MV-4-11 (cell line): ENCODE results near the gene CCDC117.
"Not testable (repeated sequence)": the region's sequence is repeated elsewhere in the genome, so short reads cannot be mapped to it uniquely, and the experiment has no call there.

Source experiments
- DNase-seq: peaks from one replicate; lab custom pipeline; 2025; lab: John Stamatoyannopoulos, UW

CCDC117 gene, protein sequence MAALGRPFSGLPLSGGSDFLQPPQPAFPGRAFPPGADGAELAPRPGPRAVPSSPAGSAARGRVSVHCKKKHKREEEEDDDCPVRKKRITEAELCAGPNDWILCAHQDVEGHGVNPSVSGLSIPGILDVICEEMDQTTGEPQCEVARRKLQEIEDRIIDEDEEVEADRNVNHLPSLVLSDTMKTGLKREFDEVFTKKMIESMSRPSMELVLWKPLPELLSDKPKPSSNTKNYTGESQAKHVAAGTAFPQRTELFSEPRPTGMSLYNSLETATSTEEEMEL

DNA sequence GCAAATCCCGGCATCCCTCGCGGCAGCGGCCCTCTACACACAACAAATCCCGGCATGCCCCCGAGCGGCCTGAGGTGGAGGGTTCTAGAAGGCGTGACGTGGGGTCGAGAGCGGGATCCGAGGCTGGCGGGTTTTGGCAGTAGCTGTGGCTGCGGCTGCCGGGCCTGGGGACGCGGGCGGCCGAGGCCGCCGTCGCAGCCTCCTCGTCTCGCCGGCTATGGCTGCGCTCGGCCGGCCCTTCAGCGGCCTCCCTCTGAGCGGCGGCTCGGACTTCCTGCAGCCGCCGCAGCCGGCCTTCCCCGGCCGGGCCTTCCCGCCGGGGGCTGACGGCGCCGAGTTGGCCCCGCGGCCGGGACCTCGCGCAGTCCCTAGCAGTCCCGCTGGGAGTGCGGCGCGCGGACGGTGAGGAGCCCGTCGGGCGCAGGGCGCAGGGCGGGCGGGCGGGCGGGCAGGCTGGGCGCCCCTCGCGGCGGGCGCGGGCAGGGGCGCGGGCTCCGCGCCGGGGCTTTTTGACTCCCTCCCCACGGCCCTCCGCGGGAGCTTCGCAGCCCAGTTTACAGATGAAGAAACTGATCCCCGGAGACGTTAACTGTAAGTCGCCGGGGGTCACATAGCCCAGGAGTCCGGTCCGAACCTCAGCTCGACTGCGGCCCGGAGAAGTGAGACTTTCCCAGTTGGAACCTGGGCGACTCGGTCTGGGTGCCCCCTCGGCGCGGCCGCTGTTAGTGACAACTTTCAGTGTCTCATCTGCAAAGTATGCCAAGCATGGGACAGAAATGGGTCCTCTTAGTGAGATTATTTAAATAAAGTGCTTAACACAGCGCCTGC is at the start of gene CCDC117:
Gene CCDC117 (plus strand): TSS at position 63 of the 828 bp plus-strand sequence. CDS start 155 bp downstream, at position 218.
- DNase-seq = peak; percentile 92

DNA sequence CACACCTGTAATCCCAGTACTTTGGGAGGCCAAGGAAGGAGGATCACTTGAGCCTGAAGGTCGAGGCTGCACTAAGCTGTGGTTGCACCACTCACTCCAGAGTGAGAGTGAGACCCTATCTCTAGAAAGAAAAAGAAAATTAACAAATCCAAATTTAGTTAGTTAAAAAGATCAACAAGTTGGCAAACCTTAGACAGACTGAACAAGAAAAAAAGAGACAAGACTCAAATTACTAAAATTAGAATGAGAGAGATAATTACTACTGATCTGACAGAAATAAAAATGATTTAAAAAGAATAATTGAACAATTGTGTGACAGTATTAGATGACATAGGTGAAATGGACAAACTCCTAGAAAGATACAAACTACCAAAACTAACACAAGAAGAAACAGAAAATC is 44.5 kb upstream of the CCDC117 start:
- DNase-seq = no peak

DNA sequence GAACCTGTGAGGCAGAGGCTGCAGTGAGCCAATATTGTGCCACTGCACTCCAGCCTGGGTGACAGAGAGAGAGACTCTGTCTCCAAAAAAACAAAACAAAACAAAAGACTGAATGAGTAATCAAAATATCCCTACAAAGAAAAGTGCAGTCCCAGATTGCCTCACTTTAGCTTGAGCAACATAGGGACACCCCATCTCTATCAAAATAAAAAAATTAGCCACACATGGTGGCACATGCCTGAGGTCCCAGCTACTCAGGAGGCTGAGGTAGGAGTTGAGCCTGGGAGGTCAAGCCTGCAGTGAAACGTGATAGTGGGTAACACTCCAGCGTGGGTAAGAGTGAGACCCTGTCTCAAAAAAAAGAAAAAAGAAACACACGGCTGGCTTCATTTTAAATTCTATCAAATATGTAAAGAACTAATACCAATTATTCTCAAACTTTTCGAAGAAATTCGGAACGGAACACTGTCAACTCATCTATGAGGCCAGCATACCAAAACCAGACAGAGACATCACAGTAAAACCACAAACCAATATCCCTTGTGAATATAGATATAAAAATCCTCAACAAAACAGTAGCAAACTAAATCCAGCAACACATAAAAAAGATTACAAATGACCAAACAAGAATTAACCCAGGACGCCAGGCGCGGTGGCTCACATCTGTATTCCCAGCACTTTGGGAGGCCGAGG is 43.7 kb upstream of the CCDC117 start:
- DNase-seq = no peak

DNA sequence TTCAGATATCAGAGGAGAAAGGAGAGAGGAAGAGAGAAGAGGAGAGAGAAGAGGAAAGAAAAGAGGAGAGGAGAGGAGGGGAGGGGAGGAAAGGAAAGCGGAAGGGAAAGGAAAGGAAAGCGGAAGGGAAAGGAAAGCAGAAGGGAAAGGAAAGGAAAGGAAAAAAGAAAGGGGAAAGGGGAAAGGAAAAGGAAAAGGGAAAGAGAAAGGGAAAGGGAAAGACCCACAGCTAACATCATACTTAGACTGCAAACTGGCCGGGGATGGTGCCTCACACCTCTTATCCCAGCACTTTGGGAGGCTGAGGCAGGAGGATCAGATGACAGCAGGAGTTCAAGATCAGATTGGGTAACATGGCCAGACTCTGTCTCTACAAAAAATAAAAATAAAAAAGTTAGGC is 42.3 kb upstream of the CCDC117 start:
- DNase-seq = no peak

DNA sequence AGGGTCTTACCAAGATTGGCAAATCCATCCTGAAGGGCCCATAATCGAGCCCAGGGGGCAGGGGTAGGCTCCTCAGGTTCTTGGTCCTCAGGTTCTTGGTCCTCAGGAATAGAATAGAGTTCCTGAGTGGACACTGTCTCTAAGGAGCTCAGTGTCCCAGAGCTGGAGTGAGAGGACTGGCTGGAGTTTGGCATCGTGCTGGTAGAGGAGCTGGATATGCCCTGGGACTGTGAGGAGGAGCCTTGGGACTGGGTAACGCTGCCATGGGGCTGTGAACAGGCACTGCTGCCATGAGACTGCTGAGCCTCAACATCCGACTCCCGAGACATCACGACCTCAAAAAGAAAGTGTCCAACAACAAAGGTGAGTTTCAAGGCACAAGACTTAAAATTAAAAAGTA is 38.1 kb upstream of the CCDC117 start:
- no peak for DNase-seq

DNA sequence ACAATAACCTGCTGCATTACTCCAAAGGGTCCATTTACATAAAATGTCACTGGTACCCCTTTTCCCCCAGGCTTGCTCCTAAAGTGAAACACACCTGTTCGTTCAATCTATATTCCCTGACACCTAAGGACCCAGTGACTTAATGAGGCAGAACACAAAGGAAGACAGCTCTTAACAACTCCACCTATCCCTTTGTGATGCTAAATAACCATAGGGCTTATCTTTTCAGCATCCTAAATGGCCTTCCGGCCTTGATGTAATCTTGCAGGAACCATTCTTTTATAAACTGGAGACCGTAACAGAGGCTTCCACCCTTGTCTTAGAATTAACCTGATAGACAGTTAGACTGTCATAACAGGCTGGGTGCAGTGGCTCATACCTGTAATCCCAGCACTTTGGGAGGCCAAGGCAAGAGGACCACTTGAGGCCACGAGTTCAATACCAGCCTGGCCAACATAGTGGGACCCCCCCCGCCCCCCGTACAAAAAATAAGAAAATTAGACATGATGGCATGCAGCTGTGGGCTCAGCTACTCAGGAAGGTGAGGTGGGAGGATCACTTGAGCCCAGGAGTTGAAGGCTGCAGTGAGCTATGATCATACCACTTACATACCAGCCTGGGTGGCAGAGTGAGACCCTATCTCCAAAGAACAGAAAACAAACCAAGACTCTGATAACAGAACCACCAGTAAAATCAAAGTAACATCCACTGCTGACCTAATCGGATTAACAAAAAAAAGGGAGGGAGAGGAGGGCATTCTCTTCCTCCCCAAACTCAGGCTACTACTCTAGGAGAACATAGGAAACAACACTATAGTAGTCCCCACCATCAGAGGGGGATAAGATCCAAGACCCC is 36.0 kb upstream of the CCDC117 start:
- DNase-seq = no peak

DNA sequence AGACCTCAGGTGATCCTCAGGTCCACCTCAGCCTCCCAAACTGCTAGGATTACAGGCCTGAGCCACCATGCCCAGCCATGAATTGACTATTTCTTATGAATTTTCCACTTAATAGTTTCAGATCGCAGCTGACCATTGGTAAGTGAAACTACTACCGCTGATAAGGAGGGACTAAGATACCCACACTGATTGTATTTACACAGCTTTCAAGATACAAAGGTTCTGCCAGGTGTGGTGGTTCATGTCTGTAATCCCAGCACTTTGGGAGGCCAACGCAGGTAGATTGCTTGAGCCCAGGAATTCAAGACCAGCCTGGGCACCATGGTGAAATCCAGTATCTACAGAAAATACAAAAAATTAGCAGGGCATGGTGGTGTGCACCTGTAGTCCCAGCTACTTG is 34.8 kb upstream of the CCDC117 start:
- DNase-seq = no peak

DNA sequence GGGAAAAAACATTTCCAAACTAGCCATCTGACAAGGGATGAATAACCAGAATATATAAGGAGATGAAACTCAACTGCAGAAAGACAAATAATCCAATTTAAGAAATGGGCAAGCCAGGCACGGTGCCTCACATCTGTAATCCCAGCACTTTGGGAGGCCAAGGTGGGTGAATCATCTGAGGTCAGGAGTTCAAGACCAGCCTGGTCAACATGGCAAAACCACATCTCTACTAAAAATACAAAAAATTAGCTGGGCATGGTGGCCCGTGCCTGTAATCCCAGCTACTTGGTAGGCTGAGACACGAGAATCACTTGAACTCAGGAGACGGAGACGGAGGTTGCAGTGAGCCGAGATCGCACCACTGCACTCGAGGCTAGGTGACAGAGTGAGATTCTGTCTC is 33.6 kb upstream of the CCDC117 start:
- DNase-seq = not testable (repeated sequence)

DNA sequence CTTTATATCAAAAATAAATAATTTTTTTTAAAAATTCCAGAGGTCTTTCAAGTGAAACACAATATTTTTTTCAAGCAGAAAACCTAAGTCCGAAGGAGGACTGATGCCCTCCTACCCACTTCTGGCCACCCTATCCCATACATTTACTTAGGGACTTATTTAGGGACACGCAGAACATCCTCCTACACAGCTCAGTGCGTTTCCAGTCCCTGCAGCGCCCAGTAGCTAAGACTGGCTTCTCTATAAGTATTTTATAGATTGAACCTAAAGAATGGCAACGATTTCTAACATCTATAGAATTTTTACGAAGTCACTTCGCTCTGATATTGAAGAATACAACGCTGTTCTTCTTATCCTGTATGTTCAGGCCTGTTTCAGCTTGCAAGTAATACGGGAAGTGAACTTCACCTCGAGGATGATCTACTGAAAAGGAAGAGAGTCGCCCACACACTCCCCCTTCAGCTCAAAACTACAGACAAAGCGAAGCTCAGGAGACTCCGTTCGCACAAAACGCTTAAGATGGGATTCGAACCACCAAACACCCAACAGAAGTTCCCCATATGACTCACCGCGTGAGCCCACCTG is 31.2 kb upstream of the CCDC117 start:
- no peak for DNase-seq

DNA sequence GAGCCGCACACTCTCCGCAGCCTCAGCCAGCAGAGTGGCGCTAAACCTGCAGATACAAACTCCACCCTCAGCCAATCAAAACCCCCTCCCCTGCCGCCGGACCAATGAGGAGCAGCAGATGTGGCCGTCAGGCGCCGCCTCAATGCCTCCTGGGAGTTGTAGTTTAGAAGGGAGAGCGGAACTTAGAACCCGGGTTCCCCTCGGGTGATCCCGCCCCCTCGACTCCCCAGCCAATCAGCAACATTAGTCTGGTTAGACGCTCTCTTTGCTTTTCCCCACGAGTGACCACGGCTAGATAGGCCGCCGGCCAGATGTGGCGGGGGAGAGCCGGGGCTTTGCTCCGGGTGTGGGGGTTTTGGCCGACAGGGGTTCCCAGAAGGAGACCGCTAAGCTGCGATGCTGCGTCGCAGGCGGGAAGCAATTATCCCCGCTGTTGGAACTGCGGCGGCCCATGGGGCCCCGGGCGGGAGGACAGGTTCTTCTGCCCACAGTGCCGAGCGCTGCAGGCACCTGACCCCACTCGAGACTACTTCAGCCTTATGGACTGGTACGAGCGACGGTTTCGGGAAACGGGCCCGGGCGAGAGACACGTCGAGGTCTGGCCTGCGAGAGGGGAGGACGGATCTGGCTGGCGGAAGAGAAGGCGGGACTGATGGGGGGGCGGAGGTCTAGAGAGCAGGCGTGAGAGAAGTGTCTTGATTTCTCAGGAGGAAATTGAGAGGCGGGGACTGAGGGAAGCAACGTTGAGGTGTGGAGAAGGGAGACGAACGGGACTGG is 30.5 kb upstream of the CCDC117 start, which contains the start of the genes CHEK2 and HSCB:
Gene CHEK2 (minus strand): TSS at position 36 of the 777 bp plus-strand sequence. CDS start 7,099 bp downstream, outside the sequence.
Gene HSCB (plus strand): TSS at position 255 of the 777 bp plus-strand sequence. CDS start 57 bp downstream, at position 312.
- DNase-seq = peak; percentile 99

DNA sequence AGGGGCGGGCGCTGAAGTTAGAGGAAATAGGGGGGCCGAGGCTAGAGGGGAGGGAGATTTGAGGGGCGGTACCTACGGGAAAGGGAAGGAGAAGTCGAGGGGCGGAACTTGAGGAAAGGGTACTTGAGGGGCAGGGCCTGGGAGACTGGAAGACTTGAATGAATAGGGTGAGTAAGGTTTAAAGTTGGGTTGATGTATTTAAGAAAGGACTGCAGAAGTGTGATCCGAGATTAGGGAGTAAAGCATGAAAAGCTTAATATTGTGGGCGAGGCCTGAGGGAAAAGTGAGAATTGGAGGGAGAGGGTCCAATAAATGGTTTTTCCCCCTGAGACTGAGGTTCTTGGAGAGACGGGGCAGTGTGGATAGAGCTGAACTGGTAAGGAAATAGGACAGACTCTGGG is 29.9 kb upstream of the CCDC117 start:
- DNase-seq = no peak

DNA sequence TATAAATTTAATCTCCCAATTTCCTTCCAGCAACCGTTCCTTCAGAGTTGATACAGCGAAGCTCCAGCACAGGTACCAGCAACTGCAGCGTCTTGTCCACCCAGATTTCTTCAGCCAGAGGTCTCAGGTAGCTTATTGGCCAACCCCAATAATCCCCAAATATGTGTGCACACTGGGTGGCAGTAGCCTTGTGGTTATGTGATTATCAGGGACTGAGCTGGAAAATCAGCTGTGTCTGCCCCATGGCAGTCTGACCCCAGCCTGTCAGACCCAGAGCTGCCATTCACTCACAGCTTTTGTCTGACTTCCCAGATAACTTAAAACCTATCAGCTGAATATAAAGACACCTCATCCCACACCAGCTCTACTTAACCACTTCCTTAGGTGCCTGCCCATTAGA is 28.6 kb upstream of the CCDC117 start:
- no peak for DNase-seq

DNA sequence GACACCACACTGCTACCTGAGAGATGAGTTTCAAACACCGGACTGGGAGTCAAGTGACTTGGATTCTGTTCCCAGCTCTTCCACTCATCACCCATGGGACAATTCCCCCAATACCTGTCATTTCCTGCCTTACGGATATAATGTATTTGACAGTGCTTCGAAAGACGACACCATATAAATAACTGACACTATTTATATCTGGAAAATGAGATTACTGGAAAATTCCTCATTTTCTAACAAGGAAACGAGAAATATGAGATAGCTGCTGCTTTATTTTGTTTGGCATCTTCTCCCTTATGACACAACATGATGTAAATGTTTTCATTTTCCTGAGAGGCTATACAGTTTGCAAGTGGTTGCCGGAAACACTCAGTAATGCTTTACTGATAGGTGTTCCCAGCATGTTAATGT is 22.0 kb upstream of the CCDC117 start:
- DNase-seq = no peak

DNA sequence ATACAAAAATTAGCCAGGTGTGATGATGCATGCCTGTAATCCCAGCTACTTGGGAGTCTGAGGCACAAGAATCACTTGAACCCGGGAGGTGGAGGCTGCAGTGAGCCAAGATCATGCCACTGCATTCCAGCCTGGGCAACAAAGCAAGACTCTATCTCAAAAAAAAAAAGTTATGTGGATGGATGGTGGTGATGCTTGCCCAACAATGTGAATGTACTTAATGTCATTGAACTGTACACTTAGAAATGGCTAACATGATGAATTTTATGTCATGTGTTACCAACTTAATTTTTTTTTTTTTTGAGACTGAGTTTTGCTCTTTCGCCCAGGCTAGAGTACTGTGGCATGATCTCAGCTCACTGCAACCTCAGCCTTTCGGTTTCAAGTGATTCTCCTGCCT is 18.0 kb upstream of the CCDC117 start:
- DNase-seq = not testable (repeated sequence)

DNA sequence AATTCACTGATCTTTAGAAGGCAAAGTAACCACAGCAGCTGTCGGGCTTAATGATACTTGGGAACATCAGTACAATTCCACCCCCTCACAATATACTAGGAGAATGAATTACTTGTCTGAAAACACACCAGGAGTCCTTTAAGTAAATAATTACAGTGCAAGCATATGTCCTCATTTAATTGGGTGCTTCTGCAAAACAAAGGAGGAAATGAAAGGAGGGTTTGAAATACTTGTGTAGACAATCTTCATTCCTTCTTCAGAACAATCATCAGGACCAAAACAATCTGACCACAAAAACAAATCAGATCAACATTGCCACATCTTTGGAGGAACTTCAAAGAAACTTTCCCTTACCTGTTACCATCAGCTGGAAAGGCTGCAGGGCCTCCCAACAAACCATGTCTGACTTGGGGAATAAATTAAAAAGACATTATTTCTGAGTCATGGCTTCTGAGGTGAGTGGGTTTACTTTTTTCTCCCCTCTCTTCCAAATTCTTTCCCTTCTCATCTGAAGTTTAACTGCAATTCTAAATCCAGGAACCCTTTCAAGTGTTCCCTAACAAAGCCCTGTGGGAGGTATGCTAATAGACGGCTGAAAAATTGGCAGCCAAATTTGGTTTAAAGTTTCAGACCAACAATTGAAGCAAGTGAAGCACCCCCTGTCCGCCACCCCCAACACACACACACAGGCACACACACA is 12.5 kb upstream of the CCDC117 start:
- peak; percentile 82 for DNase-seq

DNA sequence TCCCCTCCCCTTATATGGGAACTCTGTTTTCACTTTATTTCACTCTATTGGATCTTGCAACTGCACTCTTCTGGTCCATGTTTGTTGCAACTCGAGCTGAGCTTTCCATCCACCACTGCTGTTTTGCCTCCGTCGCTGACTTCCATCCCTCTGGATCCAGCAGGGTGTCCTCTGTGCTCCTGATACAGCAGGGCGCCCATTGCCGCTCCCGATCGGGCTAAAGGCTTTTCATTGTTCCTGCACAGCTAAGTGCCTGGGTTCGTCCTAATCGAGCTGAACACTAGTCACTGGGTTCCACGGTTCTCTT is 11.1 kb upstream of the CCDC117 start:
- no peak for DNase-seq

DNA sequence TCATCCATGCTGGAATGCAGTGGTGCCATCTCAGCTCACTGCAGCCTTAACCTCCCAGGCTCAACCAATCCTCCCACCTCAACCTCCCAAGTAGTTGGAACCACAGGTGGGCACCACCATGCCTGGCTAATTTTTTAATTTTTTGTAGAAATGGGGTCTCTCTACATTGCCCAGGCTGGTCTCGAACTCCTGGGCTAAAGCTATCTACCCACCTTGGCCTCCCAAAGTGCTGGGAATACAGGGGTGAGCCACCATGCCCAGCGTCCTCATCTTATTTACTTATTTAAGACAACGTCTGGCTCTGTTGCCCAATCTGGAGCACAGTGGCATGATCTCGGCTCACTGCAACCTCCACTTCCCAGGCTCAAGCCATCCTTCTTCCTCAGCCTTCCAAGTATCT is 10.5 kb upstream of the CCDC117 start:
- DNase-seq = not testable (repeated sequence)

DNA sequence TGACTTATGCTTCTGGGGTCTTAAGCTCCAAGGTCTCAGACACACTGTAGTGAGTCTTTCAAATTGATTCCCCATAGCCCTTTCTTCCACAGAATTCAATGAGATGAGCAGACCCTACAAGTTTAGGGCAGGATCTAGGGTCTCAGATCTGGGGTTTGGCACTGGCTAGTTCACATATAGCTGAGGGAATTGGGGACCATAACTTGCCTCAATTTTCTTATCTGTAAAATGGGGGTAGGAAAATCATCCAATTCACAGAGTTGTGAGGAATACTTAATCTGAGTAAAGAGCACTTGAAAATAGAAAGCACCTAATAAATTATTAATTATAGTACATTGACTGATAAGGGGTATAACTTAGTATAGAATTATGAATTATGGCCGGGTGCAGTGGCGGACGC is 5.9 kb upstream of the CCDC117 start:
- DNase-seq = no peak

DNA sequence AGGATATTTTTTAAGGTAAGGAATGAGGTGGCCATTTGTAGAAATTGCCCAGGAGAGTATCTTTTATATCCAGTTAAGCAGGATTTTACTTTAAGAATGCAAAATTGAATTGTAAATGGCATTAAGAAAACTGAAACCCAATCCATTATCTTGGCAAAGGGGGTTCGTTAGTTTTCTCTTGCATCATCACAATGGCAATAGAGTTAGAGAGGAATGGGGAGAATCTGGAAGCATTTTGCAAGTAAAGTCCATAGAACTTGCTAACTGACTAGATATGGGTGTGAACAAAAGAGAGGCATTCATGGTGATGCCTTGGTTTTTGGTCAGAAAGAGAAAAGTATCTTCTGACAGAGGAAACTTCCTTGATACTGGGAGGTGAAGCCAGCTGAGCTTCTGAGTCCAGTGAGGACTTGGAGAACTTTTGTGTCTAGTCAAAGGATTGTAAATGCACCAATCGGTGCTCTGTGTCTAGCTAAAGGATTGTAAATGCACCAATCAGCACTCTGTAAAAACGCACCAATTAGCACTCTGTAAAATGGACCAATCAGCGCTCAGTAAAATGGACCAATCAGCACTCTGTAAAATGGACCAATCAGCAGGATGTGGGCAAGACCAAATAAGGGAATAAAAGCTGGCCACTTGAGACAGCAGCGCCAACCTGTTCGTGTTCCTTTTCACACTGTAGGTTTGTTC is 3.6 kb upstream of the CCDC117 start:
- no peak for DNase-seq
